Loucy (cell line): ENCODE data around the gene MRI1.

ENCODE experiments used
- CTCF ChIP-seq: fragments of 200-600 bp; sonication (generic); conservative IDR thresholded peaks from 2 replicates; pipeline ENCODE4 v1.5.1; 2014; ENCODE audit warnings: mild to moderate bottlenecking, antibody characterized with exemption, low read length
- EZH2phosphoT487 ChIP-seq: fragments of 200-600 bp; IDR thresholded peaks from 2 replicates; pipeline ENCODE4 v1.6.1; 2018; ENCODE audit warnings: antibody characterized with exemption, mild to moderate bottlenecking, moderate library complexity, borderline replicate concordance

GRCh38 chr19:13766095-13766481, 1.8 kb downstream of the MRI1 start:
- TF ChIP-seq CTCF (no peak), EZH2phosphoT487 (no peak)
